GM12878 (cell line): ENCODE data around the gene GOLGA6A. TPM values are rescaled to one million over a fixed set of nuclear protein-coding genes. Genes with fewer than 3 reads are reported as not detected.

Source experiments
- ATAC-seq: fragments of 200-7000 bp; cut with Tn5 transposase; 3 replicates; pipeline ENCODE4 v1.9.1; 2020; ENCODE audit warnings: mild to moderate bottlenecking, moderate library complexity
- BruUV-seq: library from RNA; stranded (reverse); fragments of 400-500 nt; replicated peaks from 2 replicates; lab custom pipeline; 2021; lab: Mats Ljungman, UMichigan
- CTCF ChIA-PET: fragments of 300-600 bp; sonication (Branson Sonifier 250); formaldehyde crosslinking; extraction: SDS; loops from one replicate; lab custom pipeline; 2021; ENCODE audit warnings: inconsistent platforms; lab: Yijun Ruan, JAX
- POLR2A ChIA-PET: fragments of 350-600 bp; formaldehyde crosslinking; extraction: SDS; loops from one replicate; lab custom pipeline; 2021; ENCODE audit warnings: inconsistent platforms; lab: Charles Lee
- RAD21 ChIA-PET: fragments of 300-600 bp; sonication (Branson Sonifier 250); formaldehyde crosslinking; loops from one replicate; lab custom pipeline; 2023; ENCODE audit warnings: antibody characterized with exemption; ENCODE audit not compliant: unreplicated experiment; lab: Charles Lee
- SMC1A ChIA-PET: fragments of 300-600 bp; sonication (Branson Sonifier 250); formaldehyde crosslinking; loops from one replicate; lab custom pipeline; 2023; ENCODE audit not compliant: unreplicated experiment, uncharacterized antibody; lab: Charles Lee
- DNase-seq: peaks from one replicate; pipeline ENCODE4 v3.0.0-alpha.2; 2011; ENCODE audit warnings: low read depth, low spot score
- FAIRE-seq: peaks from 3 replicates; lab custom pipeline; 2011; peaks lifted over from hg19 to GRCh38; lab: Jason Lieb, UNC
- H2AFZ ChIP-seq: 2 replicates; pipeline ENCODE4 v1.6.0; 2011; ENCODE audit warnings: low read depth, low read length, control low read depth; ENCODE audit not compliant: control insufficient read depth
- H3K27ac ChIP-seq: 2 replicates; pipeline ENCODE4 v1.5.1; 2011; ENCODE audit warnings: control low read depth; ENCODE audit not compliant: control insufficient read depth, insufficient read depth
- H3K27me3 ChIP-seq, 2 experiments: replicated peaks in 1 of 2; 2 replicates each; pipeline versions ENCODE4 v1.6.0 to v1.6.1; 2011; ENCODE audit warnings: low read length in 1 of 2; ENCODE audit not compliant: control insufficient read depth in 2 of 2, insufficient read depth in 2 of 2
- H3K36me3 ChIP-seq, 2 experiments: 2 replicates each; pipeline ENCODE4 v1.5.1; 2011; ENCODE audit warnings: low read length in 1 of 2; ENCODE audit not compliant: control insufficient read depth in 2 of 2, insufficient read depth in 2 of 2
- H3K4me1 ChIP-seq: 2 replicates; pipeline ENCODE4 v1.6.1; 2011; ENCODE audit warnings: mild to moderate bottlenecking, low read length, moderate library complexity, mixed read lengths; ENCODE audit not compliant: control insufficient read depth, insufficient read depth
- H3K4me2 ChIP-seq: 2 replicates; pipeline ENCODE4 v1.6.0; 2011; ENCODE audit warnings: control low read depth; ENCODE audit not compliant: control insufficient read depth, insufficient read depth
- H3K4me3 ChIP-seq: fragments of 200-600 bp; sonication (generic); 2 replicates; pipeline ENCODE4 v1.5.1; 2016
- H3K79me2 ChIP-seq: 2 replicates; pipeline ENCODE4 v1.6.0; 2011; ENCODE audit warnings: low read length; ENCODE audit not compliant: control insufficient read depth, insufficient read depth
- H3K9ac ChIP-seq: 2 replicates; pipeline ENCODE4 v1.8.0; 2011; ENCODE audit warnings: low read length, control low read depth, mixed read lengths; ENCODE audit not compliant: control insufficient read depth, insufficient read depth
- H3K9me3 ChIP-seq: replicated peaks from 3 replicates; pipeline ENCODE4 v1.5.1; 2011; ENCODE audit warnings: mild to moderate bottlenecking, low read length; ENCODE audit not compliant: control insufficient read depth, insufficient read depth
- H4K20me1 ChIP-seq: 2 replicates; pipeline ENCODE4 v1.6.0; 2011; ENCODE audit not compliant: control insufficient read depth, insufficient read depth
- NKRF ChIP-seq: fragments of 450-650 bp; conservative IDR thresholded peaks from 2 replicates; pipeline ENCODE4 v1.6.1; 2017; ENCODE audit warnings: mild to moderate bottlenecking, moderate library complexity
- WGBS: methylation state at CpG from one replicate; pipeline ENCODE4 v1.1.6; 2016; ENCODE audit warnings: low lambda C conversion rate; ENCODE audit not compliant: insufficient replicate concordance, insufficient coverage; ENCODE audit errors: missing lambda C conversion rate; 5-methylcytosine and 5-hydroxymethylcytosine counted together
- in situ Hi-C: fragments of 300-500 bp; cut with MboI; formaldehyde crosslinking; loops from 9 replicates; pipeline ENCODE4 v1.14.3; 2018; ENCODE audit warnings: mixed read lengths
- intact Hi-C: fragments of 100-400 bp; cut with micrococcal nuclease; formaldehyde crosslinking; loops from one replicate; pipeline ENCODE4 v1.14.2; 2022; ENCODE audit not compliant: unreplicated experiment
- polyA plus RNA-seq, 11 experiments: library from polyadenylated mRNA; depleted of rRNA in 4 of 11; unstranded in 6 of 11; stranded (reverse) in 5 of 11; fragments of >200 nt; fragmentation: Nextera tagmentation in 4 of 11; fragmentation: Illumina TruSeq in 1 of 11; extraction: Ambion mirVana in 4 of 11; extraction: Trizol in 1 of 11; gene quantifications; 1 replicate in 1 of 11; 2 replicates in 10 of 11; pipeline versions ENCODE4 v1.2.1 to v1.2.3, GENCODE V29; 2011 to 2016; ENCODE audit warnings: inconsistent platforms in 2 of 11, missing spikeins in 2 of 11, low read depth in 1 of 11
- total RNA-seq, 4 experiments: library from RNA; depleted of rRNA in 3 of 4; stranded (reverse); fragments of >200 nt in 3 of 4; fragmentation: Illumina TruSeq in 1 of 4; extraction: Trizol in 1 of 4; gene quantifications; 2 replicates each; pipeline versions ENCODE4 v1.2.1 to v1.2.3, GENCODE V29; 2013 to 2021
- TF ChIP-seq, protein P1 (sequence below): fragments of 450-650 bp; IDR thresholded peaks from 2 replicates; pipeline ENCODE4 v1.6.1; 2017; ENCODE audit warnings: mild to moderate bottlenecking, low read depth, inconsistent platforms; ENCODE audit not compliant: poor library complexity, severe bottlenecking

Gene GOLGA6A
- total and polyA plus RNA-seq, 10 of the 15 experiments (the other 5 are each of a cell fraction or from before 2014, with no cell fraction given): not detected

DNA sequence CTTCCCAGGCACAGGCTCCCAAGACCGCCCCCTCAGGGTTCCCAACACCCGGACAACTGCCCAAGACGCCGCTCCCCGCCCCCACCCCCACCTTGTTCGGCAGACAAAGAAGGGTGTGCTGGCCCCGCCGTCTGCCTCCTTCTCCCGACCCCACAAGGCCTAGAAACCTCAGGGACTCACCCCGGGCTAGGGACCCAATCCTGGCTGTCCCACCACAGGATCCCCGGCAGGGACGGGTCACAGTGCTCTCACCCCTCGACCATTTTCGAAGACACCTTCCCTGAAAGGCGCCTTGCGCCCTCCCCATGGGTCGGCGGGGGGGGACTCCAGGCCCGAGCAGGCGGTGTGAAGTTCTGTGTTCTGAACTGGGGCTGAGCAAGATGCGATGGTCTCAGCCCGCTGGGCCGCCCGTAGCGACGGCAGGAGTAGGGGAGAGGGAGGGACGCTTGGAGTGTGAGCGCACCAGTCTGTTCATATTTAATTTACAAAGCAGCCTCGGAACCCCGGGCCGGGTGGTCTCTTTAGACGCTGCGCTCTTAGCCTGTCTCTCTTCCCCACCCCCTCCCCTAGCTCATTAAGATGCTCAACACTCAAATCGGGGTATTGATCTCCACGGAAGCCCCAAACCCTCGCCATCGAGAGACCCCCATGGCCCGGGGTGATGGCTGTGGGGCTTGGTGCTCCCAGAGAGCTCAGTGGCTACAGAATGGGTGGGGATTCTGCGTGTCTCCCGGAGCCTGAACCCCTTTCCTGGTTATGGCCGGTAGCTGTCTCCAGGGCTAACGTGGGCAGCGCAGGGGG, 46.6 kb upstream of the GOLGA6A start:
- Histone ChIP-seq H3K4me1 (no peaks in the 10 kb centered on the region), H3K27ac (no peak overlapping the region), H3K4me3 (no peak overlapping the region), H3K9me3 (no peaks in the 10 kb centered on the region; the same call in 2 of the 3 replicates), H2AFZ (no peak overlapping the region), H3K9ac (no peak overlapping the region), H3K4me2 (no peak overlapping the region), H3K27me3 (peaks cover 25 to 49% of the 10 kb centered on the region in 2 experiments), H3K36me3 (no peaks in the 10 kb centered on the region), H4K20me1 (no peaks in the 10 kb centered on the region), H3K79me2 (no peaks in the 10 kb centered on the region)
- ChIA-PET SMC1A (interaction anchor here (1.3 kb wide), 1 partner anchor 180 kb away, joined by 3 read pairs; no protein-coding TSS in a partner anchor), RAD21 (interaction anchor here (0.7 to 1.2 kb wide), 3 partner anchors 175 to 178 kb away, joined by 3 to 5 read pairs (median 4); no protein-coding TSS in a partner anchor), CTCF (interaction anchor here (0.6 to 3.3 kb wide), 7 partner anchors 9 to 850 kb away, joined by 3 to 26 read pairs (median 4); no protein-coding TSS in a partner anchor), POLR2A (no interaction called here)
- intact Hi-C loops: no loop called here
- in situ Hi-C loops: loop anchor here (10.0 kb wide), 1 partner anchor 1146 kb away; no protein-coding TSS in a partner anchor
- 11% methylated on average over 41 of the region's 43 CpGs for WGBS
- ATAC-seq (no peak), DNase-seq (no peak), FAIRE-seq (no peak)
- no TSS peak for BruUV-seq
- no peak for TF ChIP-seq NKRF
- TF ChIP-seq, protein P1, sequence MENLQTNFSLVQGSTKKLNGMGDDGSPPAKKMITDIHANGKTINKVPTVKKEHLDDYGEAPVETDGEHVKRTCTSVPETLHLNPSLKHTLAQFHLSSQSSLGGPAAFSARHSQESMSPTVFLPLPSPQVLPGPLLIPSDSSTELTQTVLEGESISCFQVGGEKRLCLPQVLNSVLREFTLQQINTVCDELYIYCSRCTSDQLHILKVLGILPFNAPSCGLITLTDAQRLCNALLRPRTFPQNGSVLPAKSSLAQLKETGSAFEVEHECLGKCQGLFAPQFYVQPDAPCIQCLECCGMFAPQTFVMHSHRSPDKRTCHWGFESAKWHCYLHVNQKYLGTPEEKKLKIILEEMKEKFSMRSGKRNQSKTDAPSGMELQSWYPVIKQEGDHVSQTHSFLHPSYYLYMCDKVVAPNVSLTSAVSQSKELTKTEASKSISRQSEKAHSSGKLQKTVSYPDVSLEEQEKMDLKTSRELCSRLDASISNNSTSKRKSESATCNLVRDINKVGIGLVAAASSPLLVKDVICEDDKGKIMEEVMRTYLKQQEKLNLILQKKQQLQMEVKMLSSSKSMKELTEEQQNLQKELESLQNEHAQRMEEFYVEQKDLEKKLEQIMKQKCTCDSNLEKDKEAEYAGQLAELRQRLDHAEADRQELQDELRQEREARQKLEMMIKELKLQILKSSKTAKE: no peak
